Measurements from ENCODE around the gene DDB1. TPM values are rescaled to one million over a fixed set of nuclear protein-coding genes. Genes with fewer than 3 reads are reported as not detected.

Gene DDB1
- total and polyA plus RNA-seq, 2 of the 13 experiments (the other 11 are each of a cell fraction or from before 2014, with no cell fraction given) = 217 to 266 TPM

GRCh38 chr11:61265357-61265756 lies 67.5 kb downstream of the DDB1 start (continued):
- TF ChIP-seq RORA (CRISPR knock-in tag; IDR thresholded peaks at IDR 0.05) (no peak), ZNF761 (CRISPR knock-in tag; conservative IDR thresholded peaks at IDR 0.05) (no peak), ZNF646 (CRISPR knock-in tag; IDR thresholded peaks at IDR 0.05) (no peak), TGIF2 (CRISPR knock-in tag; IDR thresholded peaks at IDR 0.05) (no peak), SKI (IDR thresholded peaks at IDR 0.05; ENCODE audit: partially characterized antibody) (no peak), ZNF775 (CRISPR knock-in tag; IDR thresholded peaks at IDR 0.05; ENCODE audit: borderline replicate concordance) (no peak), ZBTB42 (CRISPR knock-in tag; IDR thresholded peaks at IDR 0.05) (no peak; the same call in 1 of the 2 replicates), MED8 (CRISPR knock-in tag; IDR thresholded peaks at IDR 0.05; ENCODE audit: insufficient replicate concordance) (no peak), LCORL (IDR thresholded peaks at IDR 0.05) (no peak), LCORL (CRISPR knock-in tag; IDR thresholded peaks at IDR 0.05) (no peak), ZNF839 (CRISPR knock-in tag; IDR thresholded peaks at IDR 0.05; ENCODE audit: borderline replicate concordance) (no peak), ATRX (CRISPR knock-in tag; IDR thresholded peaks at IDR 0.05; ENCODE audit: borderline replicate concordance) (no peak), ZNF75D (CRISPR knock-in tag; IDR thresholded peaks at IDR 0.05; ENCODE audit: borderline replicate concordance) (no peak), ZSCAN29 (CRISPR knock-in tag; conservative IDR thresholded peaks at IDR 0.05) (no peak), MTA1 (CRISPR knock-in tag; IDR thresholded peaks at IDR 0.05; ENCODE audit: borderline replicate concordance) (no peak), ZNF143 (CRISPR knock-in tag; IDR thresholded peaks at IDR 0.05) (no peak), MATR3 (CRISPR knock-in tag; IDR thresholded peaks at IDR 0.05) (no peak), KLF13 (CRISPR knock-in tag; IDR thresholded peaks at IDR 0.05) (no peak), RBM22 (optimal IDR thresholded peaks at IDR 0.05; ENCODE audit: low read length) (no peak), GPN1 (CRISPR knock-in tag; IDR thresholded peaks at IDR 0.05; ENCODE audit: borderline replicate concordance) (no peak), ZNF207 (IDR thresholded peaks at IDR 0.05; ENCODE audit: borderline replicate concordance) (no peak), ZBTB39 (CRISPR knock-in tag; IDR thresholded peaks at IDR 0.05) (no peak), NFYC (CRISPR knock-in tag; IDR thresholded peaks at IDR 0.05) (no peak)
